ENCODE data around the gene LIN9. TPM values are rescaled to one million over a fixed set of nuclear protein-coding genes. Genes with fewer than 3 reads are reported as not detected.

The LIN9 gene
- total and polyA plus RNA-seq, 10 of the 15 experiments (the other 5 are each of a cell fraction or from before 2014, with no cell fraction given) = 5.9 to 13.5 (median 8.3) TPM

DNA sequence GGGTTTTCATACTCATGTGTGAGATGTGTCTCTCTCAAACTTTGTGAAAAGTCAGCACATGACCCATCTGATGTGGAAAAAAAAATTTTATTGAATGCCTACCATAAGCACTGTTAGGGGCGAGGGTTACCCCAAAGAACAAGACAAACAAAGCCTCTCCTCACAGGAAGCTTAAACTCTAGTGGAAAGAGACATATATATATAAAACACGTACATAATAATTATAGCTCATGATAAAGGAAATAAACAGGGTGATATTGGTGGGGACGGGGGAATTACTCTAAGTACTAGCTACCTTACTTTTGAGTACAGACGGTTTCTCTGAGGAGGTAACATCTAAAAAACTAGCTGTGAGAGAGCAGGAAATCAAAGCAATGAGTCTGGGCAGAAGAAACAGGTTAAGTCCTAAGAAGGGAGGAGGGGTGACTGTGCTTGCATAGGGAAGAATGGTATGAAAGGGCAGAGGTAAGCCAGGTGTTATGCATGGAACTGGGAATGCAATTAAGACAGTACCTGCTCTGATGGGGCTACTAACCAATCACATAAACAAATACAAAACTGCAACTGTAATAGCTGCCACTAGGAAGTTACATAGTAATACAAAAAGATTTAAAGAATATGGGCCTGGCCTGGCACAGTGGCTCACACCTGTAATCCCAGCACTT, 4.5 kb downstream of the LIN9 start:
- no peak for DNase-seq (ENCODE audit: low read depth, low spot score)
- H3K9me3 ChIP-seq (replicated peaks; ENCODE audit: control insufficient read depth, insufficient read depth, low read length) = no peaks in the 10 kb centered on the region
- no peak for ATAC-seq
- ChIA-PET RAD21 (ENCODE audit: unreplicated experiment) (no interaction called here), SMC1A (ENCODE audit: uncharacterized antibody, unreplicated experiment) (interaction anchor here (0.6 to 1.7 kb wide), 3 partner anchors 12 to 29 kb away, joined by 3 to 5 read pairs (median 4); no protein-coding TSS in a partner anchor), CTCF (interaction anchor here (0.9 to 3.3 kb wide), 3 partner anchors 28 to 179 kb away, joined by 3 to 22 read pairs (median 8); no protein-coding TSS in a partner anchor), POLR2A (no interaction called here)
- H3K36me3 ChIP-seq (ENCODE audit: control insufficient read depth in 2 of 2, insufficient read depth in 2 of 2, low read length in 1 of 2) = peaks cover 0 to 3% of the 10 kb centered on the region in 2 experiments; a peak in 2 of 4 replicates
- peaks cover 37% of the 10 kb centered on the region for H3K79me2 ChIP-seq (ENCODE audit: control insufficient read depth, insufficient read depth, low read length)
- peaks cover 5% of the 10 kb centered on the region for H3K4me1 ChIP-seq (ENCODE audit: control insufficient read depth, insufficient read depth, low read length)
- no peaks in the 10 kb centered on the region for H3K27me3 ChIP-seq (replicated peaks in 1 of 2; ENCODE audit: control insufficient read depth in 2 of 2, insufficient read depth in 2 of 2, low read length in 1 of 2)
- no peak overlapping the region for H3K4me2 ChIP-seq (ENCODE audit: control insufficient read depth, insufficient read depth)
- no peaks in the 10 kb centered on the region for H4K20me1 ChIP-seq (ENCODE audit: control insufficient read depth, insufficient read depth)
- no peak overlapping the region for H3K27ac ChIP-seq (ENCODE audit: control insufficient read depth, insufficient read depth)
- 83% methylated on average over 4 of the region's 4 CpGs for WGBS (ENCODE audit: insufficient coverage, insufficient replicate concordance, low lambda C conversion rate, missing lambda C conversion rate)
- intact Hi-C loops (cut with micrococcal nuclease; ENCODE audit: unreplicated experiment) (loop anchor here (10.0 kb wide), 1 partner anchor 180 kb away; no protein-coding TSS in a partner anchor), in situ Hi-C loops (cut with MboI) (no loop called here)
- H2AFZ ChIP-seq (ENCODE audit: control insufficient read depth, low read depth, low read length) = no peak overlapping the region
- H3K9ac ChIP-seq (ENCODE audit: control insufficient read depth, insufficient read depth, low read length) = no peak overlapping the region
- no TSS peak for BruUV-seq (replicated peaks)
- no peak for FAIRE-seq
- H3K4me3 ChIP-seq = no peak overlapping the region
- TF ChIP-seq IRF3 (IDR thresholded peaks at IDR 0.05) (no peak), NBN (IDR thresholded peaks at IDR 0.05) (no peak), ATF7 (IDR thresholded peaks at IDR 0.05; ENCODE audit: low read depth) (no peak), LARP7 (IDR thresholded peaks at IDR 0.05) (no peak), NFYA (IDR thresholded peaks at IDR 0.05; ENCODE audit: borderline replicate concordance, low read depth, low read length) (no peak), NR2F1 (conservative IDR thresholded peaks at IDR 0.05) (no peak), SMAD1 (IDR thresholded peaks at IDR 0.05; ENCODE audit: low read depth, partially characterized antibody) (no peak), RCOR1 (conservative IDR thresholded peaks at IDR 0.05; ENCODE audit: low read depth, low read length) (no peak), FOXM1 (IDR thresholded peaks at IDR 0.05; ENCODE audit: low read depth, low read length) (no peak), SREBF1 (IDR thresholded peaks at IDR 0.05; ENCODE audit: low read length) (no peak), ZSCAN29 (IDR thresholded peaks at IDR 0.05) (no peak), TCF7 (IDR thresholded peaks at IDR 0.05; ENCODE audit: borderline replicate concordance) (no peak)
- TF ChIP-seq, protein P1, sequence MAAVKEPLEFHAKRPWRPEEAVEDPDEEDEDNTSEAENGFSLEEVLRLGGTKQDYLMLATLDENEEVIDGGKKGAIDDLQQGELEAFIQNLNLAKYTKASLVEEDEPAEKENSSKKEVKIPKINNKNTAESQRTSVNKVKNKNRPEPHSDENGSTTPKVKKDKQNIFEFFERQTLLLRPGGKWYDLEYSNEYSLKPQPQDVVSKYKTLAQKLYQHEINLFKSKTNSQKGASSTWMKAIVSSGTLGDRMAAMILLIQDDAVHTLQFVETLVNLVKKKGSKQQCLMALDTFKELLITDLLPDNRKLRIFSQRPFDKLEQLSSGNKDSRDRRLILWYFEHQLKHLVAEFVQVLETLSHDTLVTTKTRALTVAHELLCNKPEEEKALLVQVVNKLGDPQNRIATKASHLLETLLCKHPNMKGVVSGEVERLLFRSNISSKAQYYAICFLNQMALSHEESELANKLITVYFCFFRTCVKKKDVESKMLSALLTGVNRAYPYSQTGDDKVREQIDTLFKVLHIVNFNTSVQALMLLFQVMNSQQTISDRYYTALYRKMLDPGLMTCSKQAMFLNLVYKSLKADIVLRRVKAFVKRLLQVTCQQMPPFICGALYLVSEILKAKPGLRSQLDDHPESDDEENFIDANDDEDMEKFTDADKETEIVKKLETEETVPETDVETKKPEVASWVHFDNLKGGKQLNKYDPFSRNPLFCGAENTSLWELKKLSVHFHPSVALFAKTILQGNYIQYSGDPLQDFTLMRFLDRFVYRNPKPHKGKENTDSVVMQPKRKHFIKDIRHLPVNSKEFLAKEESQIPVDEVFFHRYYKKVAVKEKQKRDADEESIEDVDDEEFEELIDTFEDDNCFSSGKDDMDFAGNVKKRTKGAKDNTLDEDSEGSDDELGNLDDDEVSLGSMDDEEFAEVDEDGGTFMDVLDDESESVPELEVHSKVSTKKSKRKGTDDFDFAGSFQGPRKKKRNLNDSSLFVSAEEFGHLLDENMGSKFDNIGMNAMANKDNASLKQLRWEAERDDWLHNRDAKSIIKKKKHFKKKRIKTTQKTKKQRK (IDR thresholded peaks at IDR 0.05; ENCODE audit: low read depth, low read length) = no peak
- TF ChIP-seq, protein P2, sequence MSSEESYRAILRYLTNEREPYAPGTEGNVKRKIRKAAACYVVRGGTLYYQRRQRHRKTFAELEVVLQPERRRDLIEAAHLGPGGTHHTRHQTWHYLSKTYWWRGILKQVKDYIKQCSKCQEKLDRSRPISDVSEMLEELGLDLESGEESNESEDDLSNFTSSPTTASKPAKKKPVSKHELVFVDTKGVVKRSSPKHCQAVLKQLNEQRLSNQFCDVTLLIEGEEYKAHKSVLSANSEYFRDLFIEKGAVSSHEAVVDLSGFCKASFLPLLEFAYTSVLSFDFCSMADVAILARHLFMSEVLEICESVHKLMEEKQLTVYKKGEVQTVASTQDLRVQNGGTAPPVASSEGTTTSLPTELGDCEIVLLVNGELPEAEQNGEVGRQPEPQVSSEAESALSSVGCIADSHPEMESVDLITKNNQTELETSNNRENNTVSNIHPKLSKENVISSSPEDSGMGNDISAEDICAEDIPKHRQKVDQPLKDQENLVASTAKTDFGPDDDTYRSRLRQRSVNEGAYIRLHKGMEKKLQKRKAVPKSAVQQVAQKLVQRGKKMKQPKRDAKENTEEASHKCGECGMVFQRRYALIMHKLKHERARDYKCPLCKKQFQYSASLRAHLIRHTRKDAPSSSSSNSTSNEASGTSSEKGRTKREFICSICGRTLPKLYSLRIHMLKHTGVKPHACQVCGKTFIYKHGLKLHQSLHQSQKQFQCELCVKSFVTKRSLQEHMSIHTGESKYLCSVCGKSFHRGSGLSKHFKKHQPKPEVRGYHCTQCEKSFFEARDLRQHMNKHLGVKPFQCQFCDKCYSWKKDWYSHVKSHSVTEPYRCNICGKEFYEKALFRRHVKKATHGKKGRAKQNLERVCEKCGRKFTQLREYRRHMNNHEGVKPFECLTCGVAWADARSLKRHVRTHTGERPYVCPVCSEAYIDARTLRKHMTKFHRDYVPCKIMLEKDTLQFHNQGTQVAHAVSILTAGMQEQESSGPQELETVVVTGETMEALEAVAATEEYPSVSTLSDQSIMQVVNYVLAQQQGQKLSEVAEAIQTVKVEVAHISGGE (CRISPR knock-in tag; IDR thresholded peaks at IDR 0.05) = no peak
- TF ChIP-seq, protein P3, sequence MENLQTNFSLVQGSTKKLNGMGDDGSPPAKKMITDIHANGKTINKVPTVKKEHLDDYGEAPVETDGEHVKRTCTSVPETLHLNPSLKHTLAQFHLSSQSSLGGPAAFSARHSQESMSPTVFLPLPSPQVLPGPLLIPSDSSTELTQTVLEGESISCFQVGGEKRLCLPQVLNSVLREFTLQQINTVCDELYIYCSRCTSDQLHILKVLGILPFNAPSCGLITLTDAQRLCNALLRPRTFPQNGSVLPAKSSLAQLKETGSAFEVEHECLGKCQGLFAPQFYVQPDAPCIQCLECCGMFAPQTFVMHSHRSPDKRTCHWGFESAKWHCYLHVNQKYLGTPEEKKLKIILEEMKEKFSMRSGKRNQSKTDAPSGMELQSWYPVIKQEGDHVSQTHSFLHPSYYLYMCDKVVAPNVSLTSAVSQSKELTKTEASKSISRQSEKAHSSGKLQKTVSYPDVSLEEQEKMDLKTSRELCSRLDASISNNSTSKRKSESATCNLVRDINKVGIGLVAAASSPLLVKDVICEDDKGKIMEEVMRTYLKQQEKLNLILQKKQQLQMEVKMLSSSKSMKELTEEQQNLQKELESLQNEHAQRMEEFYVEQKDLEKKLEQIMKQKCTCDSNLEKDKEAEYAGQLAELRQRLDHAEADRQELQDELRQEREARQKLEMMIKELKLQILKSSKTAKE (IDR thresholded peaks at IDR 0.05; ENCODE audit: low read depth, poor library complexity, severe bottlenecking) = no peak

Data from GM12878 (cell line).